GM23338 (cell line): ENCODE data around the gene ZNHIT6. TPM values are rescaled to one million over a fixed set of nuclear protein-coding genes. Genes with fewer than 3 reads are reported as not detected.
"Not testable (repeated sequence)": the region's sequence is repeated elsewhere in the genome, so short reads cannot be mapped to it uniquely, and the experiment has no call there.

Source experiments
- ATAC-seq: fragments of 200-7000 bp; cut with Tn5 transposase; 3 replicates; pipeline ENCODE4 v1.9.1; 2020
- DNase-seq: peaks from one replicate; pipeline ENCODE4 v3.0.0-alpha.2; 2015; ENCODE audit warnings: low spot score
- H2AFZ ChIP-seq: fragments of 200-600 bp; sonication (generic); 2 replicates; pipeline ENCODE4 v1.8.0; 2016; ENCODE audit warnings: antibody characterized with exemption, mild to moderate bottlenecking, moderate library complexity
- H3F3A ChIP-seq: fragments of 200-600 bp; sonication (generic); replicated peaks from 2 replicates; pipeline ENCODE4 v1.8.0; 2017; ENCODE audit warnings: antibody characterized with exemption, mixed run types, low read depth
- H3K27ac ChIP-seq: fragments of 200-600 bp; sonication (generic); 2 replicates; pipeline ENCODE4 v1.6.1; 2016; ENCODE audit warnings: low read depth
- H3K27me3 ChIP-seq: fragments of 200-600 bp; sonication (generic); 2 replicates; pipeline ENCODE4 v1.8.0; 2016; ENCODE audit warnings: mild to moderate bottlenecking, mixed run types, moderate library complexity; ENCODE audit not compliant: insufficient read depth
- H3K36me3 ChIP-seq: fragments of 200-600 bp; sonication (generic); 2 replicates; pipeline ENCODE4 v1.8.0; 2016; ENCODE audit warnings: mild to moderate bottlenecking; ENCODE audit not compliant: insufficient read depth
- H3K4me1 ChIP-seq: fragments of 200-600 bp; sonication (generic); 2 replicates; pipeline ENCODE4 v1.8.0; 2016; ENCODE audit warnings: mild to moderate bottlenecking, moderate library complexity; ENCODE audit not compliant: insufficient read depth
- H3K4me2 ChIP-seq: fragments of 200-600 bp; sonication (generic); 2 replicates; pipeline ENCODE4 v1.7.1; 2017; ENCODE audit warnings: mixed run types
- H3K4me3 ChIP-seq: fragments of 200-600 bp; sonication (generic); 2 replicates; pipeline ENCODE4 v1.6.1; 2016; ENCODE audit warnings: mixed run types
- H3K79me2 ChIP-seq: fragments of 200-600 bp; sonication (generic); replicated peaks from 2 replicates; pipeline ENCODE4 v1.8.0; 2017; ENCODE audit warnings: mild to moderate bottlenecking; ENCODE audit not compliant: insufficient read depth
- H3K9me2 ChIP-seq: fragments of 200-600 bp; sonication (generic); 2 replicates; pipeline ENCODE4 v1.8.0; 2017; ENCODE audit not compliant: insufficient read depth
- H4K20me1 ChIP-seq: fragments of 200-600 bp; sonication (generic); replicated peaks from 2 replicates; pipeline ENCODE4 v1.8.0; 2017; ENCODE audit warnings: mild to moderate bottlenecking; ENCODE audit not compliant: insufficient read depth
- H3K27ac Mint-ChIP-seq: 2 replicates; pipeline ENCODE4 v1.8.0; 2020; ENCODE audit warnings: inconsistent platforms, mild to moderate bottlenecking, moderate library complexity, mixed read lengths
- H3K27me3 Mint-ChIP-seq: 3 replicates; pipeline ENCODE4 v1.8.0; 2022; ENCODE audit warnings: low read depth, mild to moderate bottlenecking, moderate library complexity, mixed read lengths, inconsistent platforms; ENCODE audit not compliant: insufficient read depth, poor library complexity
- H3K36me3 Mint-ChIP-seq: 3 replicates; pipeline ENCODE4 v1.8.0; 2021; ENCODE audit warnings: low read depth, mild to moderate bottlenecking, inconsistent platforms, moderate library complexity, mixed read lengths
- H3K4me1 Mint-ChIP-seq: 3 replicates; pipeline ENCODE4 v1.8.0; 2020; ENCODE audit warnings: mild to moderate bottlenecking, inconsistent platforms, mixed read lengths
- H3K4me3 Mint-ChIP-seq: 3 replicates; pipeline ENCODE4 v1.8.0; 2021; ENCODE audit warnings: moderate library complexity, mild to moderate bottlenecking, inconsistent platforms, mixed read lengths
- H3K9me3 Mint-ChIP-seq: 3 replicates; pipeline ENCODE4 v1.8.0; 2020; ENCODE audit warnings: moderate library complexity, mild to moderate bottlenecking, inconsistent platforms, mixed read lengths
- CREB1 ChIP-seq: fragments of 250-450 bp; sonication (Bioruptor Pico); IDR thresholded peaks from 2 replicates; pipeline ENCODE4 v1.5.0; 2020; ENCODE audit warnings: low read depth, mild to moderate bottlenecking, moderate library complexity
- CTCF ChIP-seq, 2 experiments: fragments of 200-600 bp in 1 of 2; sonication (generic) in 1 of 2; conservative IDR thresholded peaks; 2 replicates each; pipeline versions ENCODE4 v1.5.1 to v1.6.1; 2016 to 2017; ENCODE audit warnings: antibody characterized with exemption in 2 of 2, low read depth in 2 of 2, mild to moderate bottlenecking in 2 of 2, moderate library complexity in 1 of 2
- JUNB ChIP-seq: IDR thresholded peaks from one replicate; pipeline ENCODE4 v1.6.1; 2016; ENCODE audit warnings: antibody characterized with exemption; ENCODE audit not compliant: unreplicated experiment
- NANOG ChIP-seq: IDR thresholded peaks from 2 replicates; pipeline ENCODE4 v1.6.1; 2016; ENCODE audit warnings: antibody characterized with exemption, borderline replicate concordance
- POLR2AphosphoS5 ChIP-seq: IDR thresholded peaks from 2 replicates; pipeline ENCODE4 v1.6.1; 2016; ENCODE audit warnings: antibody characterized with exemption, low read depth
- STAT1 ChIP-seq: IDR thresholded peaks from one replicate; pipeline ENCODE4 v1.6.1; 2016; ENCODE audit warnings: antibody characterized with exemption; ENCODE audit not compliant: unreplicated experiment
- ZNF114 ChIP-seq: fragments of 250-450 bp; sonication (Bioruptor Pico); IDR thresholded peaks from 2 replicates; pipeline ENCODE4 v1.5.0; 2020; ENCODE audit warnings: mild to moderate bottlenecking, moderate library complexity
- ZNF331 ChIP-seq: fragments of 250-450 bp; sonication (Bioruptor Pico); IDR thresholded peaks from 2 replicates; pipeline ENCODE4 v1.5.0; 2020; ENCODE audit warnings: low read depth, mild to moderate bottlenecking, moderate library complexity
- polyA plus RNA-seq: library from polyadenylated mRNA; unstranded; fragments of >200 nt; fragmentation: Nextera tagmentation; extraction: Ambion mirVana; gene quantifications from 2 replicates; pipeline ENCODE4 v1.2.1, GENCODE V29; 2016
- total RNA-seq: library from RNA; depleted of rRNA; stranded (reverse); fragments of >200 nt; shearing (Covaris generic); gene quantifications from 2 replicates; pipeline ENCODE4 v1.2.3, GENCODE V29; 2014
- TF ChIP-seq, protein P1 (sequence below): IDR thresholded peaks from one replicate; pipeline ENCODE4 v1.6.1; 2018; ENCODE audit warnings: antibody characterized with exemption; ENCODE audit not compliant: unreplicated experiment

Gene ZNHIT6
- total and polyA plus RNA-seq, 2 experiments from 2014 or later, result 17.3 to 20.9 TPM

- TF ChIP-seq, protein P1, sequence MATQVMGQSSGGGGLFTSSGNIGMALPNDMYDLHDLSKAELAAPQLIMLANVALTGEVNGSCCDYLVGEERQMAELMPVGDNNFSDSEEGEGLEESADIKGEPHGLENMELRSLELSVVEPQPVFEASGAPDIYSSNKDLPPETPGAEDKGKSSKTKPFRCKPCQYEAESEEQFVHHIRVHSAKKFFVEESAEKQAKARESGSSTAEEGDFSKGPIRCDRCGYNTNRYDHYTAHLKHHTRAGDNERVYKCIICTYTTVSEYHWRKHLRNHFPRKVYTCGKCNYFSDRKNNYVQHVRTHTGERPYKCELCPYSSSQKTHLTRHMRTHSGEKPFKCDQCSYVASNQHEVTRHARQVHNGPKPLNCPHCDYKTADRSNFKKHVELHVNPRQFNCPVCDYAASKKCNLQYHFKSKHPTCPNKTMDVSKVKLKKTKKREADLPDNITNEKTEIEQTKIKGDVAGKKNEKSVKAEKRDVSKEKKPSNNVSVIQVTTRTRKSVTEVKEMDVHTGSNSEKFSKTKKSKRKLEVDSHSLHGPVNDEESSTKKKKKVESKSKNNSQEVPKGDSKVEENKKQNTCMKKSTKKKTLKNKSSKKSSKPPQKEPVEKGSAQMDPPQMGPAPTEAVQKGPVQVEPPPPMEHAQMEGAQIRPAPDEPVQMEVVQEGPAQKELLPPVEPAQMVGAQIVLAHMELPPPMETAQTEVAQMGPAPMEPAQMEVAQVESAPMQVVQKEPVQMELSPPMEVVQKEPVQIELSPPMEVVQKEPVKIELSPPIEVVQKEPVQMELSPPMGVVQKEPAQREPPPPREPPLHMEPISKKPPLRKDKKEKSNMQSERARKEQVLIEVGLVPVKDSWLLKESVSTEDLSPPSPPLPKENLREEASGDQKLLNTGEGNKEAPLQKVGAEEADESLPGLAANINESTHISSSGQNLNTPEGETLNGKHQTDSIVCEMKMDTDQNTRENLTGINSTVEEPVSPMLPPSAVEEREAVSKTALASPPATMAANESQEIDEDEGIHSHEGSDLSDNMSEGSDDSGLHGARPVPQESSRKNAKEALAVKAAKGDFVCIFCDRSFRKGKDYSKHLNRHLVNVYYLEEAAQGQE, result no peak
- TF ChIP-seq STAT1 (no peak), ZNF331 (CRISPR knock-in tag) (no peak)
Observed at GRCh38 chr1:85734931-85735330, 26.7 kb upstream of the ZNHIT6 start (continued).

DNA sequence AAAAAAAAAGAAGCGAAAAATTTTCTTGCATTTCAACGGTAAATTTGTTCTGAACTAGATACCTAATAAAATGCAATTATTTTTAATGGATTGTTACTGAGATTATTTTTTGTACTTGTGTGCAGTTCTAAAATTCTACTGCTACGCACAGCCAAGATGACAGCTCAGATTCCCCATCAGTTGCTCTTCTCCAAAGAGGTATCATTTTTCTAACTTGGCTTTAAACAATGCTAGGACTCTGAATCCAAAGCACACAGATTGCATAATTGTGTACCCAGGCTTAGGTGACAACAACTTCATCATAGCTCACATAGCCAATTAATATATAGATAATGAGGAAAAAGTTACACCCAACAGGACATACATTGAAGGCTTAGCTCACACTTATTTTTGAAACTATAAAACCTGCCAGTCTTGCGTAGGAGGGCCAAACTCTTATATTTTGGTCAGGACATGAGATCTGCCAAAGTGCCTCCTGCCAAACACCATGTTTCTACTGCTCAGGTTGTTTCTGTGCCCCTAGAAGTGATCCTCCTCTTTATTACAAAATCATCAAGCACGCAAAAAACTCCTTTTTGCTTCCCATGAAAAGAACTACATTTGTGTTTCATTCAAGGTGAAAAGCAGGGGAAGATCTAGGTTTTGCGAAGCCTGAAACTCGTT, 10.6 kb upstream of the ZNHIT6 start:
- Mint-ChIP-seq H3K27ac (no peak overlapping the region), H3K36me3 (peaks cover 20% of the 10 kb centered on the region; the same call in 2 of the 3 replicates), H3K9me3 (peaks cover 33% of the 10 kb centered on the region), H3K4me1 (no peaks in the 10 kb centered on the region), H3K27me3 (no peaks in the 10 kb centered on the region), H3K4me3 (no peak overlapping the region)
- Histone ChIP-seq H3K4me2 (no peak overlapping the region), H3K27me3 (no peaks in the 10 kb centered on the region), H3K36me3 (0 out of 2 replicates have a peak, but pooled peaks cover 8% of the 10 kb centered on the region), H3K27ac (no peak overlapping the region), H2AFZ (peak overlapping the region; percentile 29; the same call in 1 of the 2 replicates), H3K79me2 (no peaks in the 10 kb centered on the region), H3K4me1 (no peaks in the 10 kb centered on the region), H3K4me3 (no peak overlapping the region), H3K9me2 (no peaks in the 10 kb centered on the region), H4K20me1 (no peaks in the 10 kb centered on the region), H3F3A (no peaks in the 10 kb centered on the region)
- ATAC-seq, result no peak
- no peak for TF ChIP-seq CTCF (conservative IDR thresholded peaks at IDR 0.05; ENCODE audit: low read depth in 2 of 2)
- TF ChIP-seq NANOG, result no peak
- TF ChIP-seq ZNF114 (CRISPR knock-in tag), result no peak
- no peak for TF ChIP-seq CREB1 (CRISPR knock-in tag)
- TF ChIP-seq POLR2AphosphoS5, result no peak
- no peak for TF ChIP-seq JUNB
- no peak for DNase-seq

- H2AFZ ChIP-seq, H3K4me3 ChIP-seq, ATAC-seq, H3K27me3 ChIP-seq, H3K79me2 ChIP-seq, H3K27me3 Mint-ChIP-seq, H3K27ac Mint-ChIP-seq, H3K36me3 ChIP-seq, H3K4me1 Mint-ChIP-seq, H3K4me3 Mint-ChIP-seq, H3K4me2 ChIP-seq, H3K4me1 ChIP-seq, H3K9me2 ChIP-seq, H4K20me1 ChIP-seq, H3K27ac ChIP-seq, H3F3A ChIP-seq: not testable (repeated sequence)
- Mint-ChIP-seq H3K9me3 (peaks cover 19% of the 10 kb centered on the region), H3K36me3 (peaks cover 13% of the 10 kb centered on the region; the same call in 1 of the 3 replicates)
- peak; percentile 21 for DNase-seq
Observed at GRCh38 chr1:85714418-85715114, 6.3 kb upstream of the ZNHIT6 start.
